KOPT-K1 (cell line): ENCODE data around the gene TTC12.

Experiments
- H3K27ac ChIP-seq: fragments of 200-600 bp; sonication (generic); 2 replicates; pipeline ENCODE4 v1.5.1; 2016; ENCODE audit warnings: antibody characterized with exemption, mild to moderate bottlenecking, low read depth, low read length; ENCODE audit not compliant: poor library complexity, severe bottlenecking
- H3K36me3 ChIP-seq: fragments of 200-600 bp; sonication (generic); 2 replicates; pipeline ENCODE4 v1.5.1; 2017; ENCODE audit warnings: antibody characterized with exemption, mild to moderate bottlenecking, low read length, moderate library complexity; ENCODE audit not compliant: insufficient read depth
- H3K9me3 ChIP-seq: fragments of 200-600 bp; sonication (generic); 2 replicates; pipeline ENCODE4 v1.5.1; 2017; ENCODE audit warnings: antibody characterized with exemption, low read length, mild to moderate bottlenecking; ENCODE audit not compliant: insufficient read depth, poor library complexity, severe bottlenecking

TTC12 gene

GRCh38 chr11:113332638-113333329 is 18.4 kb downstream of the TTC12 start:
- Histone ChIP-seq H3K36me3 (no peaks in the 10 kb centered on the region), H3K9me3 (no peaks in the 10 kb centered on the region), H3K27ac (no peak overlapping the region)

GRCh38 chr11:113334183-113334582 is 19.8 kb downstream of the TTC12 start:
- H3K27ac ChIP-seq: no peak overlapping the region
- no peaks in the 10 kb centered on the region for H3K9me3 ChIP-seq

GRCh38 chr11:113338730-113339129 is 24.3 kb downstream of the TTC12 start:
- H3K36me3 ChIP-seq: no peaks in the 10 kb centered on the region
- no peak overlapping the region for H3K27ac ChIP-seq
- no peaks in the 10 kb centered on the region for H3K9me3 ChIP-seq

More at GRCh38 chr11:113334183-113334582, 19.8 kb downstream of the TTC12 start:
- H3K36me3 ChIP-seq: no peaks in the 10 kb centered on the region

- no peaks in the 10 kb centered on the region for H3K9me3 ChIP-seq
- H3K36me3 ChIP-seq: no peaks in the 10 kb centered on the region
- H3K27ac ChIP-seq: no peak overlapping the region
Measured at GRCh38 chr11:113339929-113340589, 25.7 kb downstream of the TTC12 start.

GRCh38 chr11:113341388-113342165 is 27.2 kb downstream of the TTC12 start:
- no peak overlapping the region for H3K27ac ChIP-seq
- no peaks in the 10 kb centered on the region for H3K36me3 ChIP-seq
- no peaks in the 10 kb centered on the region for H3K9me3 ChIP-seq

- H3K9me3 ChIP-seq: no peaks in the 10 kb centered on the region
- H3K36me3 ChIP-seq: no peaks in the 10 kb centered on the region
- no peak overlapping the region for H3K27ac ChIP-seq
Measured at GRCh38 chr11:113345978-113346377, 31.6 kb downstream of the TTC12 start.

- Histone ChIP-seq H3K36me3 (no peaks in the 10 kb centered on the region), H3K27ac (no peak overlapping the region), H3K9me3 (no peaks in the 10 kb centered on the region)
Measured at GRCh38 chr11:113349528-113349927, 35.1 kb downstream of the TTC12 start.

- no peak overlapping the region for H3K27ac ChIP-seq
- no peaks in the 10 kb centered on the region for H3K9me3 ChIP-seq
- H3K36me3 ChIP-seq: no peaks in the 10 kb centered on the region
Measured at GRCh38 chr11:113350336-113351067, 36.1 kb downstream of the TTC12 start.

GRCh38 chr11:113351068-113351450 is 36.7 kb downstream of the TTC12 start:
- Histone ChIP-seq H3K36me3 (no peaks in the 10 kb centered on the region), H3K9me3 (peaks cover 6% of the 10 kb centered on the region), H3K27ac (no peak overlapping the region)

GRCh38 chr11:113351480-113351879 is 37.1 kb downstream of the TTC12 start:
- Histone ChIP-seq H3K9me3 (peaks cover 10% of the 10 kb centered on the region), H3K36me3 (no peaks in the 10 kb centered on the region), H3K27ac (no peak overlapping the region)

- peaks cover 18% of the 10 kb centered on the region for H3K9me3 ChIP-seq
- H3K36me3 ChIP-seq: no peaks in the 10 kb centered on the region
- no peak overlapping the region for H3K27ac ChIP-seq
Measured at GRCh38 chr11:113356203-113356602, 41.8 kb downstream of the TTC12 start.

- Histone ChIP-seq H3K9me3 (no peaks in the 10 kb centered on the region), H3K36me3 (no peaks in the 10 kb centered on the region), H3K27ac (no peak overlapping the region)
Measured at GRCh38 chr11:113363406-113363805, 49.0 kb downstream of the TTC12 start.

GRCh38 chr11:113363996-113364641 is 49.7 kb downstream of the TTC12 start:
- Histone ChIP-seq H3K9me3 (no peaks in the 10 kb centered on the region), H3K36me3 (no peaks in the 10 kb centered on the region), H3K27ac (no peak overlapping the region)

GRCh38 chr11:113365895-113366294 is 51.5 kb downstream of the TTC12 start:
- H3K36me3 ChIP-seq: no peaks in the 10 kb centered on the region
- no peaks in the 10 kb centered on the region for H3K9me3 ChIP-seq
- no peak overlapping the region for H3K27ac ChIP-seq
